Superior temporal gyrus (tissue), 1 donor: ENCODE measurements around the gene TCFL5.

ENCODE experiments used
- DNase-seq: peaks from one replicate; pipeline ENCODE4 v3.0.0-alpha.2; 2016; ENCODE audit errors: extremely low spot score

TCFL5 gene

GRCh38 chr20:62835931-62836861, 25.4 kb downstream of the TCFL5 start:
- no peak for DNase-seq

- no peak for DNase-seq
These were observed 26.5 kb downstream of the TCFL5 start for GRCh38 chr20:62834967-62835730.

- DNase-seq: no peak
These were observed 28.7 kb downstream of the TCFL5 start for GRCh38 chr20:62832951-62833391.

GRCh38 chr20:62832212-62832922, 29.3 kb downstream of the TCFL5 start:
- no peak for DNase-seq

- no peak for DNase-seq
These were observed 29.8 kb downstream of the TCFL5 start for GRCh38 chr20:62831854-62832211.

GRCh38 chr20:62831361-62831788, 30.2 kb downstream of the TCFL5 start:
- no peak for DNase-seq

- no peak for DNase-seq
These were observed 30.8 kb downstream of the TCFL5 start for GRCh38 chr20:62830821-62831220.

GRCh38 chr20:62830251-62830650, 31.4 kb downstream of the TCFL5 start:
- DNase-seq: no peak

- DNase-seq: no peak
These were observed 32.1 kb downstream of the TCFL5 start for GRCh38 chr20:62829231-62830230.

GRCh38 chr20:62828511-62829230, 33.0 kb downstream of the TCFL5 start:
- DNase-seq: no peak

GRCh38 chr20:62828051-62828450, 33.6 kb downstream of the TCFL5 start:
- no peak for DNase-seq

- no peak for DNase-seq
These were observed 34.1 kb downstream of the TCFL5 start for GRCh38 chr20:62827311-62828038.

- DNase-seq: no peak
These were observed 34.8 kb downstream of the TCFL5 start for GRCh38 chr20:62826646-62827310.

- DNase-seq: no peak
These were observed 35.5 kb downstream of the TCFL5 start for GRCh38 chr20:62825986-62826645.

- no peak for DNase-seq
These were observed 36.2 kb downstream of the TCFL5 start for GRCh38 chr20:62825333-62825985.

GRCh38 chr20:62824476-62825332, 36.9 kb downstream of the TCFL5 start:
- DNase-seq: no peak
